B cell (primary cell): ENCODE measurements around the gene MISFA.

ENCODE experiments used
- EZH2 ChIP-seq: IDR thresholded peaks from 2 replicates; pipeline ENCODE4 v1.6.1; 2012; ENCODE audit warnings: borderline replicate concordance, low read depth, mild to moderate bottlenecking, moderate library complexity, low read length; ENCODE audit not compliant: insufficient read depth, poor library complexity, severe bottlenecking
- TF ChIP-seq, protein P1 (sequence below): fragments of 200-600 bp; IDR thresholded peaks from one replicate; pipeline ENCODE4 v1.8.0; 2022; ENCODE audit warnings: antibody characterized with exemption, mild to moderate bottlenecking

DNA sequence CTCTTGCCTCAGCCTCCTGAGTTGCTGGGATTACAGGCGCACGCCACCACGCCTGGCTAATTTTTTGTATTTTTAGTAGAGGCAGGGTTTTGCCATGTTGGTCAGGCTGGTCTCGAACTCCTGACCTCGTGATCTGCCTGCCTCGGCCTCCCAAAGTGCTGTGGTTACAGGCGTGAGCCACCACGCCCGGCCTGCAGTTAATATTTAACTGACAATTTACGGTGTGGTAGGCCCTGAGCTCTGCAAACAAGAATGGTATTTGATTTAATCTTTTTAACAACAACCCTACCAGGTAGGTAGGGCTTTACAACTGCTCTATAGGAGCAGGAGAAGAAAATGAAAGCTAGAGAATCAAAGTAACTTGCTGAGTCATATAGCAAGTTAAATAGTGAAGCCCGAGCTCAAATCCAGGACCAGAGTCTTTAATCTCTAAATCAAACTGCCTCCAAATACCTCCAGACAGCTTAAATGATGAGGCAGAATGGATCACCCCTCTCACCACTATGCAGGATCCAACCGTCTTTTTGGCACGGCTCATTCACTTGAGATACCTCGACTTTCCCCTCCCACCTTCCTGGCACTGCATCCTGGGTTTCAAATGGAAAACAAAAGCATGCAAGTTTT lies 20.5 kb upstream of the MISFA start:
- TF ChIP-seq, protein P1, sequence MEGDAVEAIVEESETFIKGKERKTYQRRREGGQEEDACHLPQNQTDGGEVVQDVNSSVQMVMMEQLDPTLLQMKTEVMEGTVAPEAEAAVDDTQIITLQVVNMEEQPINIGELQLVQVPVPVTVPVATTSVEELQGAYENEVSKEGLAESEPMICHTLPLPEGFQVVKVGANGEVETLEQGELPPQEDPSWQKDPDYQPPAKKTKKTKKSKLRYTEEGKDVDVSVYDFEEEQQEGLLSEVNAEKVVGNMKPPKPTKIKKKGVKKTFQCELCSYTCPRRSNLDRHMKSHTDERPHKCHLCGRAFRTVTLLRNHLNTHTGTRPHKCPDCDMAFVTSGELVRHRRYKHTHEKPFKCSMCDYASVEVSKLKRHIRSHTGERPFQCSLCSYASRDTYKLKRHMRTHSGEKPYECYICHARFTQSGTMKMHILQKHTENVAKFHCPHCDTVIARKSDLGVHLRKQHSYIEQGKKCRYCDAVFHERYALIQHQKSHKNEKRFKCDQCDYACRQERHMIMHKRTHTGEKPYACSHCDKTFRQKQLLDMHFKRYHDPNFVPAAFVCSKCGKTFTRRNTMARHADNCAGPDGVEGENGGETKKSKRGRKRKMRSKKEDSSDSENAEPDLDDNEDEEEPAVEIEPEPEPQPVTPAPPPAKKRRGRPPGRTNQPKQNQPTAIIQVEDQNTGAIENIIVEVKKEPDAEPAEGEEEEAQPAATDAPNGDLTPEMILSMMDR: no peak
- no peak for TF ChIP-seq EZH2
